DMS114 treated with DMSO at 0.1 percent for 48 hours (cell line): Measurements from ENCODE around the gene PNMA1.

Experiments used
- DNase-seq: peaks from one replicate; lab custom pipeline; 2025; ENCODE audit not compliant: unreplicated experiment; lab: John Stamatoyannopoulos, UW

Gene PNMA1, protein sequence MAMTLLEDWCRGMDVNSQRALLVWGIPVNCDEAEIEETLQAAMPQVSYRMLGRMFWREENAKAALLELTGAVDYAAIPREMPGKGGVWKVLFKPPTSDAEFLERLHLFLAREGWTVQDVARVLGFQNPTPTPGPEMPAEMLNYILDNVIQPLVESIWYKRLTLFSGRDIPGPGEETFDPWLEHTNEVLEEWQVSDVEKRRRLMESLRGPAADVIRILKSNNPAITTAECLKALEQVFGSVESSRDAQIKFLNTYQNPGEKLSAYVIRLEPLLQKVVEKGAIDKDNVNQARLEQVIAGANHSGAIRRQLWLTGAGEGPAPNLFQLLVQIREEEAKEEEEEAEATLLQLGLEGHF

DNA sequence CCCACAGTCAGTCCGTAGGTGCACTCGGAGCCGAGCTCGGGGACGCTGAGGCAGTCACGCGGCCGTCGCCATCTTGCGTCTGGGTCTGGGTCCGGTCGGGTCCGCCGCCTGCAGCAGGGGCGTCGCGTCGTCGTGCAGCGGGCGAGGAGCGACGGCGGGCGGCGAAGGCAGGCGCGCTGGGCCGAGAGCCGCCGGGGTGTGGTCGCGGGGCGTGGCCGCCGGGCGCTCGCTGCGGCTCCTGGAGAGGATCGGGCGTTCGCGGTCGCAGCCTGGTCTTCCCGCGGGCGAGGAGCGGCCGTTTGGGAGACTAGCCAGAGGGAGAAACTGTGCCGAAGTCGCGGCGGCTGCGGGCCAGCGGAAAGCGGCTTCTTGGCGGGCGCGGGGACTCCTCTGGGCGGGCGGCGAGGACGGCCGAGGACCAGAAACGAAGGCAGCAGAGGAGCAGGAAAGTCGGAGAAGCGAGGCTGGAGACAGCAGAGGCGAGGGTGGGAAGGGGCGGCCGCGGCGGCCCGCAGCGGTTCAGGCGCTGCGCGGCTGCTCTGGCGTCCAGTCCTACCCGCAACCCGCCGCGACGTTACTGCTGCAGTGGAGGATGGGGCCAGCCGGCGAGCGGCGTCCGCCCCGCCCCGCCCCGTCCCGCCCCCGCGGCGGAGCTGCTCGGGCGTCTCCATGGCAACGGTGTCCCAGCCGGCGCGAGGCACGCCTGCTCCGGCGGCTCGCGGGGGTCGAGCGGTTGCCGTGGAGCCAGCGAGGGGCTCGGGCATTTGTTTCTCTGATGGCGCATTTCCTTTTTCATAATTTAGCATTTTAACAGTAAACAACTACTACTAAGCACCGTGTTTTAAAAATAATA lies at the start of gene PNMA1:
Gene PNMA1, minus strand, starts transcription at position 582 of the 853 bp plus-strand sequence. CDS start 745 bp downstream, outside the sequence.
- DNase-seq = peak; percentile 78

DNA sequence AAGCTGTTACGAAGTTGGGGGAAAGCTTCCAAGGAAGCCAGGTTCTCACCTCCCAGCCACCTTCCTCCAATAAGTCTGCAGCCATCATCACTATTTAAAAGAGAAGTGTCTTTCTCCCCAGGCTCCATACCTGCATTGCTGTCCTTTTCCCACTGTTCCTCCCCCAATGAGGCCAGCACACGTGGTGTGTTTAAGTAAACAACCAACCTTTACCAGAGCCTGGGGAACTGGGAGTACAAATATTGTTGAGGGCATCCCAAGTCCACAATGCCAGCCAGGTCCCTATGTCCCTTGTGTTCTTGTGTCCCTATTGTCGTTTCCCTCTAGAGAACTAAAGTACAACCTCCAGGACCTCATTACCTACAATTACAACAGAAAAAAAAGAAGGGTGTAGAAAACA lies 49.2 kb upstream of the PNMA1 start:
- DNase-seq = no peak

DNA sequence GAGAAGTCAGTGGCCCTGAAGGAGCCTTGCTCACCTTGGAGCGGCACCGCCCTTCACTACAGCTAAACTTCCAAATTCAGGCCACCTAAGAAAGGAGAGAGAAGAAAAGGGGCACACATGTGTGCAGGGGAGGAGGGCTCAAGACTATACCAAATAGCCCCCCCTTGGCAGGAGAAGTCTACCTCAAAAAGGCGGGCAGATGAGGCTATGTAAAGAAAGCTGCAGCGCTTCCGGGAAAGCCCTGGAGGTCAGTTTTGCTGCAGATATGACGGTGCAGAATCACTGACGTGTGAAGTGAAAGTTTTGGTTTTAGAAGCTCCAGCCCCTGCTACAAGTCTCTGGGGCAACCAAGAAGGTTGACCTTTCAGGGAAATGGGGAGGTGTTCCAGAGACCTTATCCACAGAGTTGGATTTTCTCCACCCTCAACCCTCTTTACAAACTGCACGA lies 48.2 kb upstream of the PNMA1 start:
- no peak for DNase-seq

DNA sequence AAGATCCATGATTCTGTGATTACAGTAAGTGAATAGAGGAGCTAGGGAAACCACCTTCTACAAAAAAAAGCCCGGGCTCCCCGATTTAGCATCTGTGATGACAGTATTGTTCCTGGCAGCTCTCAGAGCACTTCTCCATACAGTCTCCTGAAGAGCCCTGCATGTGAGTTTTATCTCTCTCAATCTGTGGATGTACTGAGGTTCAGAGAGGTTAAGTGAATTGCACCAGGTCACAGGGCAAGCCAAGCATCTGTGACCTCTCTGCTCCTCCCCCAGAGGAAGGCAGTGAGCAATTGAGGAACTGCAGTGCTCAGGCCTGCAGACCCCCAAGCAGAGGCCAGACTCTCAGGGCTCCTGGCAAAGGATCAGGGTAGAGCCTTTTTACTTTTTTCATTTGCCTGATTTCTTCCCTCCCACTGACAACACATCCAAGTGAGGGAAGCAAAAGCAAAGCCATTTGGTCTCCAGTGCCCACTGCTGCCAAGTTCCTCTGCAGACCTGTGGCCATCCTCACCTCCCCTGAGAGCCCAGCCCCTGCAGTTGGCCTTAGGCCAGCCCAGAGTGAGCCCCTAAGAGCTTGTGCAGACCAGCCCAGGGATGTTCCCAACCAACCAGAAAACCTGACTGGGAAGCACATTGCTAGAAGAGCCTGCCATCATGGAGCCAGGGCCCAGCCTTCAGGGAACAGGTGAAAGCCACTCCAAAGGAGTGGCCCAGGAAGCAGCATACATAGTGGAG lies 47.6 kb upstream of the PNMA1 start:
- no peak for DNase-seq

DNA sequence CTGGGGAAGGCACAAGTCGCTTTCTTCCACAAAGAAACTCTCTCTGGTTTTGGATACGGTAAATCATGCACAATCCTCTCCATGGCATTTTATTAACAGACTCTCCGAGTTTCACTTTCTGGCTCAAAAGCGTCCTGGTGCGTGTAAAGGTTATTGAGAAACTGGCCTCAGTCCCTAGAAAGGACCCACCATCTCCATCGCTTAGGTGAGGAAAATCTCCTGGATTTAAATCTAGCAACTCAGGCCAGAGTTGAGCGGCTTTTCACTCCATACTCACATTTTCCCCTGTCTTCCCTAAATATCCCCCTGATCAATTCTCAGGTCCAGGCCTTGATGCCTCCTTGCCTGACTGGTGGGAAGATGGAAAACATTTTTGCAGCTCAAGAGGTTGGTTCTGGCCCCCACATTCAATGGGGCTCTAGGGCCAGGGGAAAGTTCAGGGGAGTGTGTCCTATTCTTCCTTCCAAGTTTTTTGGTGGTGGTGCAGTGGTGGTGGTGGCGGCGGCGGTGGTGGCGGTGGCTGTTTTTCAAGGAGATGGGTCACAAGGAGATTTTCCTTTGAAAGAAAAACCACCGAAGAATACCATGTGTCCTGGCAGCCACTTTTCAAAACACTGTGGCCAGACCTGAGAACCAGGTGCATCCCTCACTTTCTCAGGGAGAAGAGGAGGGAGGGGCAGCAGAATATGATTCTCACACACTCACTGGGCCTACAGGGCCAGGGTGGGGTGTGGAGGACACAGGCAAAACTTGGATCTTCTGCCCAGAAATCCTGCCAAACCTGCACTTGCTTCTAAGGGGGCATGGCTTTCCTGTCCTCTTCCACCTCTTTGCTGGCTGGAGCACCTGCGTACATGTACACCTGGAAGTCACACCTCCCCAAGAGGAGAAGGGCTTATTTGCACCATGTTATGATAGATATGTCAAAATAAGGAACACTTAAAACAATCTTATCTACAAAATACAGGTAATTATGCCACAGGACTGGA lies 46.7 kb upstream of the PNMA1 start:
- DNase-seq = no peak

DNA sequence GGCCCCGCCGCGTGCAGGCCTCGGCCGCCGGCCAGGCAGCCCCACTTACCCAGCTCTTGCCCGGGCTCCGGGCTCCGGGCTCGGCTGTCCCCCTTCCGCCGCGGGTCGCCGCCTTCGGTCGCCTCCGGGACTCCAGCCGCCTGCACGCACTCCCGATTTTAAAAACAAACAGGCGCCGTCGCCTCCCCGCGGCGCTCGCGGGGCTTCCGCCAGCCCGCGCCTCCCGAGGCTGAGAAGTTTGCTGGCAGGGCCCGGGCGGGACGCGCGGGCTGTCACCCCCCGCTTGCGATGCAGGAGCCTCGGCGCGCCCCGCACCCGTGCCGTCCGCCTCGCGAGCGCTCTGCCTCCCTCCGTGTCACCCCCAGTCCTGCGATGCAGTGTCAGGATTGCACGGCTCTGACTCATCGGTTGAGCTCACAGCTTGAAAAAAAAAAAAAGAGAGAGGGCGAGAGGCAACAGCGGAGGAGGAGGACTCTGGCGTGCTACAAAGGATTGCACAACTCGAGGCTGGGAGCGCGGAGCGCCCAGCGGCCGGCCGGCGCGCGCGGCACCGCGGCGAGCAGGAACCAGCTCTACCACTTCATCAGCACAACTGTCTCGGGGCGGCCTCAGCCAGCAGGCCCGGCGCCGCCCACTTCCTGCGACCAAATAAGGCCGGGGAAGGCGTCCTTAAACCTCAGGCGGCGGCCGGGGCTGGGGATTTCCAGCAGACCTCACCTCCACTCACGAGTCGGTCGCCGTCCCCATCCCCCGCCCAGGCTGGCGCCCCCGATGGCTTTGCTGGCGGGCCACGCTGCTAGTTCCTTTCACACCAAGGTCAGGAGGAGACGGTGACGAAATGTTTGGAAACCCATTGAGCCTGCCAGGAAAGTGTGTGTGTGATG lies 45.8 kb upstream of the PNMA1 start:
- peak; percentile 81 for DNase-seq

DNA sequence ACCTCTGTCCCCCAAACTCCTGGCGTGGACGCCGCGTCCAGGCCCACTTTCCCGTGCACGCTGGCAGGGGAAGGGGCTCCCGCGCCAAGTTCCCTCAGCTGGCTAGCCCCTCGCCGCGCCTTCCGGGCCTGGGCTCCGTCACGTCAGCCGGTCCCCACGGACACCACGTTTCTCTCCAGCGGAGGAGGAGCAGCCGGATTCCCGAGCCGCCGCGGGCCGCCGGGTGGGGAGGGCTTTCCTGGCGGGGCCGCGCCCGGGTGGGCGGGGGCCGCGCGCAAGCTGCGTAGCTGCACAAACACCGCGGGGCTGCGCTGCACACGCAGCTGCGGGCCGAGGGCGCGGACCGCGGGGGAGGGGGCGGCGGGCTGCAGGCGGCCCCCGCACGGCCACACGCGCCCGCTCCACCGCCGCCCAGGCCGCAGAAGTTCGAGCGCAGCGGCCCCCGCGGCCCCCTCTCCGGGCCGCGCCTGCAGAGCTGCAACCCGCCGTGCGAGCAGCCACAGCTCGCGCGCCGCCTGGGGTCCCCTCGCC lies 45.1 kb upstream of the PNMA1 start:
- DNase-seq = no peak

DNA sequence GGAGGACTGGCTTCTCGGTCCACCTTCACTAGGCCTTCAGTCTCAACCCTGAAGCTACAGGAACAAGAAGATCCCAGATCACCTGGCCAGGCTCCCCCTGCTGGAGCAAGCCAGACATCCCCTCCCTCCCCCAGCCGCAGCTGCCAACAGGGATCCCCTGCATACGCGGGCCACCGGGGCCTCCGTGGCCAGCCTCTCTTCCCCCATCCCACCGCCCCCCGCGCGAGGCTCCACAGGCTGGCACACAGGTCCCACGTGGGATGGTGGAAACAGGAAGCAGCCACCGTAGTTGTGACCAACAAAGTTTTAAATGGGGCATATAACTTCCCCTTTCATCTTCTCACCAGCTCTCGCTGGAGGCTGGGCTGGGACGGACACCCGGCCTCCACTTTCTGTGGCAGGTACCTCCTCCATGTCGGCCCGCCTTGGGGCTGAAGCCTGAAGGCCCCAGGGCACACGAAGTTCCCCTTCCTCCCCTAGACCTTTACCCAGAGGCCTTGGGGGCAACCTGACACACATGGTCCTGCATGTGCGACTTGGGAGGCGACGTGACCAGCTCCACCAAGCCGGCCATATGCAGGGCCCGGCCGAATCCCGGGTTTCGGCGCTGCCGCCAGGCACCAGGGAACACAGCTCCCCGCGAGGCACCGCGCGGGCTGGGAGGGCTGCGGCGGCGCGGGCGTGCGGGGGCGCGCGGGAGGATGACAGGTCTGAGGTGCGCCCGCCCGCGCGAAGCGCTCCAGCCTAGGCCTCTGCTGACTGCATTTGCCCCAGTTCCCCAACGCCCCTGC lies 44.4 kb upstream of the PNMA1 start:
- peak; percentile 18 for DNase-seq

DNA sequence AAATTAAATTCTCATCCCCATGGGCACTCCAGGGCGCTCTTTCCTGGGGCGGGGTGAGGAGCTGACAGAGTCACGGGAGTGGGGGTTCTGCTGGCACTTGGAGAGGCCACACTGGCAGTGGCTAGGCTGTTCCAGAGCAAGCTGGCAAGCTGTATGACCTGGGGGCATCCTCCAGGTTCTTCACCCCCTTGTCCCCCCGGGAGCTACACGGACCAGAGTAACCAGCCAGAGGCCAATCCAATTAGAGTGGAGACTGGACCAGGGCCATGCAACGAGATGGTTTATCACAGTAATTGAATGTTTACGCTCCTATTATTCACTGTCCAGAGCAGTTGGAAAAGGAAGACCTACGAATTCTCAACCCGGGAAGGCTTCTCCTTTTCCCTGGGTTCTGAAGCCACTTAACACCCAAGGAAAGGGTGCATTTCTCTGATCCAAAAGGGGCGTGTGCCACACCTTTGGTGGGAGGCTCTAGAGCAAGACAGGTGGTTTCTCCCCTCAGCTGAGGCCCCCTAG lies 43.8 kb upstream of the PNMA1 start:
- no peak for DNase-seq

DNA sequence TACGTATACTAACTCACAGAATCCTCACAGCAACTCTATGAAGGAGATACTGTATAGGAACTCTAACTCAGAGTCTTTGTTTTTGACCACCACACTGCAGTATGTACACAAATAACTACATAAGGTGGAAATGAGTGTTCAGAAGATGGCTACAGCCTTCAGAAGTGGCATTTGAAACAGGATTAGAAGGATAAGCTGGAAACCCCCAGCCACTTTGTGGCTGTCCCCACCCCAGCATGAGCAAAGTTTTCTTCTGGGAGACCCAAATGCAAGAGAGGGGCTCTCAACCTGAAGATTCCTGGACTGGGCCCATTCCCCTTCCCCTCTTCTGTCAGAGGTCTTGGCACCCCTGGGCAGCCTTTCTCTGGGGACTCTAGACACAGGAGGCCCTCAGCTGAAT lies 43.2 kb upstream of the PNMA1 start:
- no peak for DNase-seq

DNA sequence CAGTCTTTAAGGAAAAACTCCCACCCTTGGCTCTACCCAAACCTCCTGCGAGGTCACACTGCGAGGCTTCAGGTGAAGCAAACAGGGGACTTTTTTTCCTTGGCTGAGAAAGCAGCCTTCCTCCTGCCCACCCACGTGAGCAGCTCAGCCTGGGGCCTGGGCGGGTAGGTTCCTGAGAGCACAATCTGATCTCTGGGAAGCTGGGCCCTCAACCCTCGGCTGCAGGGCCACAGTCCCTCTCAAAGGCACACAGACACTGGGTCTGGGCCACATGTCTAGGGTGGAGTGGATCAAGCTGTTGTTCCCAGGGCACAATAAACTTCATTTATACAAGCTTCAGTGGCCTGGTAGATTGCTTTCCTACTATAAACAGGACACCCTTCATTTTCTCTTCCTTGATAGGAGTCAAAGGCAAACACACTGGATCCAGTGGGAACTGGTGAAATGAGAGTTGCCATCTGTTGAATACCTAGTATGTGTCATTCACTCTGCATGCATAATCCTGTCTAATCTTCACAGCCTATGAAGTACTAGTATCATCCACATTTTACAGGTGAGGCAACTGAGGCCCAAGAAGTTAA lies 41.3 kb upstream of the PNMA1 start:
- no peak for DNase-seq

DNA sequence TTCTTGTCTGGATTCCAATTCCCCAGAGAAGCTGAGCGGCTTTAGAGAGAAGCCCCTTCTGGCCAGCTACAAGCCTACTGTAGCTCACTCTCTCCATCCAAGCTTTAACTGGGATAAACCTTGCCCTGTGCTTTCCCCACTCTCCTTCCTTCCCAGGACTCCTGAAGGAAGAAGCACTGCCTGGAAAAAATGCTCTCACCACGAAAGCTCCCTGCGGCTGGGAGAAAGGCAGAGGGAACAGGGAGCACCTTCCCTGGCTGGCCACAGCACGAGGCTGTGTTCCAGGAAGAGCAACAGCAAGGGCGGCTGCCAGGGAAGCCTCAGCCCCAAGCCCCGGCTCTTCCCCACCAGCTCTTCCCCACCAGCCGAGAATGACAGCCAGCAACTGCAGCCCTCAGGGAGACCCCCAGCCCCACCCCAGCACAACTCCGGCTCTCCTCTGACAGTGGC lies 40.8 kb upstream of the PNMA1 start:
- DNase-seq = no peak

DNA sequence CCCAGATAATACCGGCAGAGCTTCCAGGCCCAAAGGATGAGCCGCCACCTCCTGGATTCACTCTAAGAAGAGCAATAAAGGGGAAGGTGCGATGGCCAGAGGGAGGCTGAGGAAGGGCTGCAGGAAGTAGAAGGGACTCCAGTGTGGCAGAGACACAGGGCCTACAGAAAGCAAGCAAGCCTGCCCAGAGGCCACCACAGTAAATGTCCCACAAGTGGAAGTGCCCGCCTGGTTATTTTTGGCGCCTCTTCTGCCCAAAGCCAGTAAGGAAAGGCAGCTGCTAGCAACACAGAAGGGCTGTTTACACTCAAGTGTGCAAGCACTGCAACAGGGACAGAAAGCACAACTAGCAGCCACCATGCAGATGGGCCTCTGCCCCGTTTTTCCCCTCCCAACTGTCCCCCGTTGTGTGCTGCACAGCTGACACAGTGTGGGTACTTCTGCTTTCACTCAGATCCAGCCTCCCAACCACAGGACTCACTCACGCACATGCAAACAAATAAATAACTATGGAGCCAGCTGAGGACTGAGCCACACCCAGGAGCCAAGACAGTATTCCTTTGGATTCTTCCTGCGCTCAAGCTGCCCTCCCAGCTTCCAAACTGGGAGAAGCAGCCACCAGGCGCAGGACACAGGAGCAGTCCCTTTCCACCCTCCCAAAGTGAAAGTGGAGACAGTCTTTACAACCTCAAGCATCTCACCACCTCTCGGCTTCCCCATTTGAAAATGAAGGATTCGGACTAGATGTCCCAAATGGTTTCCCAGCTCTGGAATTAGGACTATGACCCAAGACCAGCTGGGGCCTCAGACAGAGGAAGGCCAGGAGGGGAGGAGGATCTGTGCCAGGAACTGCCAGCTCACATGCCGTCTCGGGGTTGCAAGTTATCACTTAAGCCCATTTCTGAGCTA lies 40.0 kb upstream of the PNMA1 start:
- DNase-seq = no peak

DNA sequence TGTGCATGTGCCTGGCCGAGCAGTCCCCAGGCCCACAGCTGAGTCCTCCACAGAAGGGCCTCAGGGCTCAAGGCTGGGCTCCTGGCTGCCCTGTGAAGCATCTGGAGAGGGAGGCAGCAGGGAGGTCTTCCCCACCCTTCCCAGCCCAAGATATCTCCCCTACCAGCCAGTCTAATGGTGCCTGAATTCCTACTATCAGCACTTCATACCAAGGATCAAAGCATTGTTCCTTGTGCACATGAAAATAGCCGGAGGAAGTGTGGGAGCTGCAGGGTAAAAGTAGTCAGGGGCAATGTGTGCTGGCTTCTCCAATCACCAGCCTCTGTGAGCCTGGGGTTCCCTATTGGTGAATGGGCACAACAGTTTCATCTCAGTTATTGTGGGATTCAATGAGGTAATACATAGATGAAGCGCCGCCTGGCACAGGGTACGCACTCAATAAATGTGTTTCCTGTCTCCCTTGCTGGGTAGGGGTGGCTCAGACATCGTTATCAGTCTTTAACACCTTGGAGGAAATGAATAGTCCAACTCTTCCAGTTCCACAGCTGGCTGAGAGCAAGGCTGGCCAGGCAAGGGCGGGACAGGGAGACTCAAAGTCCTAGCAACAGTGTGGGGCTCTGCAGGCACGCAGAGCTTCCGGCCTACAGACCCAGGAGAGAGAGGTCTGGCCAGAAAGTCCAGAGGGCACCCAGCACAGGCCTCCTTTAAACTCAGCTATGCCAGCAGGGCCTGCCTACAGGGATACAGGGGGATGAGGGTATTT lies 39.1 kb upstream of the PNMA1 start:
- no peak for DNase-seq

DNA sequence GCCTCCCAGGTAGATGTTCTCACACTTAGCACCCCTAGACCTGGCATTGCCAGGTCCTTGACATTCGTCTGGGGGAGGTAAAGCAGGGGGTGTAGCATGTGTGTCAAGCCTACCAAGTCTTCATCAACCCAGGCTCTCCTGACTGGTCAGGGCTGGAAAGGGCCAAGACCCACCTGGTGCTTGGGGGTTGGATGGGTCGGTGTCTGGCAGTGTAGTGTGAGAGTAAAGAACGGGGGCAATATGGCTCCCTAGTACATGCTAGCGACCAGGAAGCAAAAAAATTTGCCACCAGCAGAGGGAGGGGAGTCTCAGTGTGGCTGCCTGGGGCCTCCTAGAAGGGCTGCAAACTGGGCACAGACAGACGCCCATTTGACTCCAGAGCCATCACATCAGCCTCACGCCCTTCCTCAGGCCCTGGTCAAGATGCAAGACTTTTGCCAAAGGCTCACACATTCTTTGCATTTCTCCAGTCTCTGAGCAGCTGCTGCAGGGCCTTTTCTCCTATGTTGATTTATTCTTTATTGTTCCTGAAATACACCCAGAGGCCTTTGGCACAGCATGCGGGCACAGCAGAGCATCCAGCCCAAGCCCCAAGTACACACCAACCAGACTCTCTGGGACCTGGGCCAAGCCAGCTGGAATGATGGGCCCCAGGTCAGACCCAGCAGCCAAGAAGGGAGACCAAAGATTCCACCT lies 38.3 kb upstream of the PNMA1 start:
- no peak for DNase-seq
